ENCODE results near the gene GPHN. TPM values are rescaled to one million over a fixed set of nuclear protein-coding genes. Genes with fewer than 3 reads are reported as not detected.

GPHN gene
- total and polyA plus RNA-seq, 4 experiments from 2014 or later, result 9.0 to 18.8 (median 14.9) TPM

GRCh38 chr14:67077921-67078320 is 570.0 kb downstream of the GPHN start:
- Histone ChIP-seq H3K27ac (ENCODE audit: low read depth, low read length) (no peak overlapping the region), H3K4me3 (ENCODE audit: low read length in 2 of 2) (no peak overlapping the region), H3K4me1 (ENCODE audit: insufficient read depth, low read length) (no peaks in the 10 kb centered on the region), H3K9me3 (ENCODE audit: control insufficient read depth in 1 of 2, low read length in 2 of 2) (no peaks in the 10 kb centered on the region), H3K36me3 (ENCODE audit: insufficient read depth, low read length) (no peaks in the 10 kb centered on the region), H3K27me3 (ENCODE audit: insufficient read depth, low read length) (no peaks in the 10 kb centered on the region)
- Mint-ChIP-seq H3K4me1 (no peaks in the 10 kb centered on the region), H3K4me3 (no peak overlapping the region), H3K36me3 (peaks cover 10 to 21% of the 10 kb centered on the region in 2 donors), H3K27ac (no peak overlapping the region), H3K9me3 (peaks cover 0 to 22% (median 6%) of the 10 kb centered on the region in 8 donors), H3K27me3 (no peaks in the 10 kb centered on the region)
- DNase-seq, result no peak
- ChIA-PET POLR2A (ENCODE audit: partially characterized antibody) (no interaction called here), CTCF (ENCODE audit: partially characterized antibody) (no interaction called here)
- intact Hi-C loops (cut with micrococcal nuclease), result no loop called here

DNA sequence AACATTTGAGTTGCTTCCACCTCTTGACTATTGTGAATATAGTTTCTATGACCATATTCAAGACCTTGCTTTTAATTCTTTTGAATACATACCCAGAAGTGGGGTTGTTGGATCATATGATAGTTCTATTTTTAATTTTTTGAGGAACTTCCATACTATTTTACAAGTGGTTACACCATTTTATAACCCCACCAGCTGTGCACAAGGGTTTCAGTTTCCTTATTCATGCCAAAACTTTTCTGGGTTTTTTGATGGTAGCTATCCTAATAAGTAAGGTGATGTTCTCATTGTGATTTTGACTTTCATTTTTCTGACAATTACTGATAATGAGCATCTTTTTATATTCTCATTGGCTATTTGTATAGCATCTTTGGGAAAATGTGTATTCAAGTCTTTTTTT is 571.9 kb downstream of the GPHN start:
- no peaks in the 10 kb centered on the region for H3K36me3 ChIP-seq (ENCODE audit: insufficient read depth, low read length)
- H3K27ac ChIP-seq (ENCODE audit: low read depth, low read length), result no peak overlapping the region
- H3K9me3 Mint-ChIP-seq, result peaks cover 0 to 22% (median 6%) of the 10 kb centered on the region in 8 donors
- intact Hi-C loops (cut with micrococcal nuclease), result no loop called here
- H3K27me3 Mint-ChIP-seq, result no peaks in the 10 kb centered on the region
- ChIA-PET POLR2A (ENCODE audit: partially characterized antibody) (no interaction called here), CTCF (ENCODE audit: partially characterized antibody) (no interaction called here)
- no peak overlapping the region for H3K4me3 Mint-ChIP-seq
- H3K4me3 ChIP-seq (ENCODE audit: low read length in 2 of 2), result no peak overlapping the region
- H3K4me1 ChIP-seq (ENCODE audit: insufficient read depth, low read length), result no peaks in the 10 kb centered on the region
- H3K27me3 ChIP-seq (ENCODE audit: insufficient read depth, low read length), result no peaks in the 10 kb centered on the region
- H3K9me3 ChIP-seq (ENCODE audit: control insufficient read depth in 1 of 2, low read length in 2 of 2), result no peaks in the 10 kb centered on the region
- H3K4me1 Mint-ChIP-seq, result no peaks in the 10 kb centered on the region
- peaks cover 10 to 36% of the 10 kb centered on the region in 2 donors for H3K36me3 Mint-ChIP-seq
- DNase-seq, result no peak
- H3K27ac Mint-ChIP-seq, result no peak overlapping the region

DNA sequence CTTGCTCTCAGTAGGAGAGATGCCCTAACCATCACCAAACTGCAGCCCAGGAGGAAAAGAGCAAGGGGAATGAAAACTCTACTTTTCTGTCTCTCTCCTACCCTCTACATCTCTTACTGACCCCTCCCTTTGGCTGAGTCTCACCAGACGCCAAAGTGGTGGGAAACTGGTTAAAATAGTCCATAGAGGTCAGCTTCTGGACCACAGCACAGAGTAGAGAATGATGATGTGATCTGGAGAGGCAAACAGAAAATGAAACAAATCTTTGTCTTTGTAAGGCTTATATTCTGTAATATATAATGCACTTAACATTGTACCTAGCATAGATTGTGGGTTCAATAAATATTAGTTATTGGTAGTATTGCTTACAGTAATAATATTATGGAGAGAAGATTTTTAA is 600.3 kb downstream of the GPHN start:
- H3K4me1 ChIP-seq (ENCODE audit: insufficient read depth, low read length), result no peaks in the 10 kb centered on the region
- H3K4me3 ChIP-seq (ENCODE audit: low read length in 2 of 2), result no peak overlapping the region
- Mint-ChIP-seq H3K27me3 (no peaks in the 10 kb centered on the region), H3K27ac (no peak overlapping the region), H3K4me1 (no peaks in the 10 kb centered on the region), H3K4me3 (no peak overlapping the region), H3K9me3 (peaks cover 2 to 35% (median 29%) of the 10 kb centered on the region in 8 donors), H3K36me3 (peaks cover 40 to 41% of the 10 kb centered on the region in 2 donors)
- POLR2A ChIA-PET (ENCODE audit: partially characterized antibody), result no interaction called here
- CTCF ChIA-PET (ENCODE audit: partially characterized antibody), result no interaction called here
- intact Hi-C loops (cut with micrococcal nuclease), result no loop called here
- no peak for DNase-seq
- H3K9me3 ChIP-seq (ENCODE audit: control insufficient read depth in 1 of 2, low read length in 2 of 2), result no peaks in the 10 kb centered on the region
- H3K27ac ChIP-seq (ENCODE audit: low read depth, low read length), result no peak overlapping the region
- no peaks in the 10 kb centered on the region for H3K36me3 ChIP-seq (ENCODE audit: insufficient read depth, low read length)
- H3K27me3 ChIP-seq (ENCODE audit: insufficient read depth, low read length), result no peaks in the 10 kb centered on the region

DNA sequence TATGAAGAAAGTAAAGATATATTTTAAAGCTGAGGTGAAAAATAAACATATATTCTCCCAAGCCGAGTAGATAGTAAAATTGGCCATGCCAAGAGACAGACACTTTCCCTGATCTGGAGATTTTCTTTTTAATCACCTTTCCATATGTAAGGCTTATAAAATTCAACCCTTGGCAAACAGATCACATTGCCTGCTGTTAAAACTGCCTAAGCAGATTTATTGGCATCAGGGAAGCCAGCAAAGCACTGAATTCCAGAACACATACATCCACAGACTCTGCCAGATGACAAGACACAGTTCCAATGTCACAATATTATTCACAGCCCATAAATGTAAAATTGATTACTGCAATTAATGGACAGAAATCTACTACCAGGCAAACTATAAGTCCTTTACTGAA is 603.1 kb downstream of the GPHN start:
- POLR2A ChIA-PET (ENCODE audit: partially characterized antibody), result no interaction called here
- Mint-ChIP-seq H3K27me3 (no peaks in the 10 kb centered on the region), H3K36me3 (peaks cover 16 to 18% of the 10 kb centered on the region in 2 donors), H3K4me3 (no peak overlapping the region), H3K4me1 (no peaks in the 10 kb centered on the region), H3K27ac (no peak overlapping the region), H3K9me3 (peaks cover 0 to 10% (median 8%) of the 10 kb centered on the region in 8 donors)
- intact Hi-C loops (cut with micrococcal nuclease), result no loop called here
- H3K4me1 ChIP-seq (ENCODE audit: insufficient read depth, low read length), result no peaks in the 10 kb centered on the region
- H3K36me3 ChIP-seq (ENCODE audit: insufficient read depth, low read length), result no peaks in the 10 kb centered on the region
- H3K27ac ChIP-seq (ENCODE audit: low read depth, low read length), result no peak overlapping the region
- H3K27me3 ChIP-seq (ENCODE audit: insufficient read depth, low read length), result no peaks in the 10 kb centered on the region
- H3K9me3 ChIP-seq (ENCODE audit: control insufficient read depth in 1 of 2, low read length in 2 of 2), result no peaks in the 10 kb centered on the region
- no peak overlapping the region for H3K4me3 ChIP-seq (ENCODE audit: low read length in 2 of 2)
- CTCF ChIA-PET (ENCODE audit: partially characterized antibody), result no interaction called here
- no peak for DNase-seq

- Mint-ChIP-seq H3K27me3 (no peaks in the 10 kb centered on the region), H3K9me3 (no peaks in the 10 kb centered on the region), H3K4me3 (no peak overlapping the region), H3K36me3 (peaks cover 8 to 12% of the 10 kb centered on the region in 2 donors), H3K4me1 (no peaks in the 10 kb centered on the region), H3K27ac (no peak overlapping the region)
- H3K27me3 ChIP-seq (ENCODE audit: insufficient read depth, low read length), result no peaks in the 10 kb centered on the region
- no peak overlapping the region for H3K4me3 ChIP-seq (ENCODE audit: low read length in 2 of 2)
- no peaks in the 10 kb centered on the region for H3K9me3 ChIP-seq (ENCODE audit: control insufficient read depth in 1 of 2, low read length in 2 of 2)
- DNase-seq, result no peak
- ChIA-PET POLR2A (ENCODE audit: partially characterized antibody) (no interaction called here), CTCF (ENCODE audit: partially characterized antibody) (no interaction called here)
- H3K36me3 ChIP-seq (ENCODE audit: insufficient read depth, low read length), result no peaks in the 10 kb centered on the region
- intact Hi-C loops (cut with micrococcal nuclease), result no loop called here
- no peak overlapping the region for H3K27ac ChIP-seq (ENCODE audit: low read depth, low read length)
- H3K4me1 ChIP-seq (ENCODE audit: insufficient read depth, low read length), result no peaks in the 10 kb centered on the region
Measured at GRCh38 chr14:67112344-67112743, 604.4 kb downstream of the GPHN start.

GRCh38 chr14:67127174-67127573 is 619.2 kb downstream of the GPHN start:
- ChIA-PET POLR2A (ENCODE audit: partially characterized antibody) (no interaction called here), CTCF (ENCODE audit: partially characterized antibody) (no interaction called here)
- no peak overlapping the region for H3K27ac Mint-ChIP-seq
- H3K4me3 Mint-ChIP-seq, result no peak overlapping the region
- no peaks in the 10 kb centered on the region for H3K4me1 ChIP-seq (ENCODE audit: insufficient read depth, low read length)
- H3K27me3 ChIP-seq (ENCODE audit: insufficient read depth, low read length), result no peaks in the 10 kb centered on the region
- no peaks in the 10 kb centered on the region for H3K36me3 ChIP-seq (ENCODE audit: insufficient read depth, low read length)
- no peak for DNase-seq
- H3K4me1 Mint-ChIP-seq, result no peaks in the 10 kb centered on the region
- H3K4me3 ChIP-seq (ENCODE audit: low read length in 2 of 2), result no peak overlapping the region
- intact Hi-C loops (cut with micrococcal nuclease), result no loop called here
- peaks cover 27 to 40% of the 10 kb centered on the region in 2 donors for H3K36me3 Mint-ChIP-seq
- H3K9me3 ChIP-seq (ENCODE audit: control insufficient read depth in 1 of 2, low read length in 2 of 2), result no peaks in the 10 kb centered on the region
- H3K9me3 Mint-ChIP-seq, result no peaks in the 10 kb centered on the region
- H3K27me3 Mint-ChIP-seq, result no peaks in the 10 kb centered on the region
- H3K27ac ChIP-seq (ENCODE audit: low read depth, low read length), result no peak overlapping the region

- H3K4me1 Mint-ChIP-seq, result peaks cover 0 to 5% (median 2%) of the 10 kb centered on the region in 4 donors
- no peaks in the 10 kb centered on the region for H3K9me3 Mint-ChIP-seq
- H3K4me1 ChIP-seq (ENCODE audit: insufficient read depth, low read length), result no peaks in the 10 kb centered on the region
- peaks cover 13 to 26% of the 10 kb centered on the region in 2 donors for H3K36me3 Mint-ChIP-seq
- no peaks in the 10 kb centered on the region for H3K27me3 ChIP-seq (ENCODE audit: insufficient read depth, low read length)
- no peaks in the 10 kb centered on the region for H3K27me3 Mint-ChIP-seq
- CTCF ChIA-PET (ENCODE audit: partially characterized antibody), result no interaction called here
- POLR2A ChIA-PET (ENCODE audit: partially characterized antibody), result no interaction called here
- no peak overlapping the region for H3K4me3 ChIP-seq (ENCODE audit: low read length in 2 of 2)
- H3K4me3 Mint-ChIP-seq, result no peak overlapping the region
- intact Hi-C loops (cut with micrococcal nuclease), result no loop called here
- no peak overlapping the region for H3K27ac ChIP-seq (ENCODE audit: low read depth, low read length)
- no peaks in the 10 kb centered on the region for H3K9me3 ChIP-seq (ENCODE audit: control insufficient read depth in 1 of 2, low read length in 2 of 2)
- no peak for DNase-seq
- no peaks in the 10 kb centered on the region for H3K36me3 ChIP-seq (ENCODE audit: insufficient read depth, low read length)
- no peak overlapping the region for H3K27ac Mint-ChIP-seq
Measured at GRCh38 chr14:67129768-67130167, 621.8 kb downstream of the GPHN start.

DNA sequence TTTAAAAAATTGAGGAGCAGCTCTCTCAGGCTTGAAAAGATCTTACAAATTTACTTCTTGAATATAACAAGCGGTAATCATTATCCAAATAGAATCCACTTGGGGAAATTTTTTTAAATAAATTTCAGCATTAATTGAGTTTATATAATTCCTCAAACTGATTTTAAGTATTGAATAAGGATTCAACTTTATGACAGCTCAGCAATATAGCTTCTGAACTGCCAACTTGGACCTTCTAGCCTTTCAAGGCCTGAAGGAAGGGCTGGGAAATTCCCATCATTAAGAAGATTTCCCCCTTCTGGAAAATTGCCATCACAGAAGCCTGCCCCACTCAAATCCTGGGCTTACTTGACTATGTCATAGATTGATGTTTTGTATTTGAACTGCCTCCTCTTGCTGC is 623.7 kb downstream of the GPHN start:
- CTCF ChIA-PET (ENCODE audit: partially characterized antibody), result no interaction called here
- intact Hi-C loops (cut with micrococcal nuclease), result no loop called here
- H3K9me3 Mint-ChIP-seq, result no peaks in the 10 kb centered on the region
- Histone ChIP-seq H3K27ac (ENCODE audit: low read depth, low read length) (no peak overlapping the region), H3K27me3 (ENCODE audit: insufficient read depth, low read length) (no peaks in the 10 kb centered on the region), H3K4me1 (ENCODE audit: insufficient read depth, low read length) (no peaks in the 10 kb centered on the region), H3K9me3 (ENCODE audit: control insufficient read depth in 1 of 2, low read length in 2 of 2) (no peaks in the 10 kb centered on the region), H3K36me3 (ENCODE audit: insufficient read depth, low read length) (no peaks in the 10 kb centered on the region), H3K4me3 (ENCODE audit: low read length in 2 of 2) (no peak overlapping the region)
- H3K4me1 Mint-ChIP-seq, result peaks cover 0 to 5% (median 2%) of the 10 kb centered on the region in 4 donors
- no peaks in the 10 kb centered on the region for H3K27me3 Mint-ChIP-seq
- no peak overlapping the region for H3K27ac Mint-ChIP-seq
- no peak overlapping the region for H3K4me3 Mint-ChIP-seq
- DNase-seq, result no peak
- POLR2A ChIA-PET (ENCODE audit: partially characterized antibody), result interaction anchor here (1.3 kb wide), 1 partner anchor 15 kb away, joined by 3 read pairs; no protein-coding TSS in a partner anchor
- H3K36me3 Mint-ChIP-seq, result peaks cover 9 to 15% of the 10 kb centered on the region in 2 donors

Measured in CD4-positive, alpha-beta memory T cell (primary cell).